MCF 10A (cell line): ENCODE results near the gene PI4KA. TPM values are rescaled to one million over a fixed set of nuclear protein-coding genes. Genes with fewer than 3 reads are reported as not detected.
A peak's percentile ranks its signal among the peaks of the same experiment; 100 is the strongest.

Experiments
- BruUV-seq: library from RNA; stranded (reverse); fragments of 400-500 nt; replicated peaks from 2 replicates; lab custom pipeline; 2021; lab: Mats Ljungman, UMichigan
- CTCF ChIA-PET: fragments of 300-600 bp; sonication (Branson Sonifier 250); formaldehyde crosslinking; extraction: SDS; loops from one replicate; lab custom pipeline; 2021; ENCODE audit warnings: antibody characterized with exemption, inconsistent platforms; lab: Yijun Ruan, JAX
- POLR2A ChIA-PET: fragments of 300-600, 350-650 bp; sonication (Branson Sonifier 250); formaldehyde crosslinking; extraction: SDS; loops from one replicate; lab custom pipeline; 2020; ENCODE audit warnings: antibody characterized with exemption, inconsistent platforms; lab: Yijun Ruan, JAX
- DNase-seq: peaks from one replicate; pipeline ENCODE4 v3.0.0-alpha.2; 2018; ENCODE audit not compliant: unreplicated experiment
- H3K27ac Mint-ChIP-seq: one replicate; pipeline ENCODE4 v1.8.0; 2022; ENCODE audit warnings: mild to moderate bottlenecking, low read depth, mixed read lengths; ENCODE audit not compliant: unreplicated experiment
- H3K27me3 Mint-ChIP-seq: one replicate; pipeline ENCODE4 v1.8.0; 2022; ENCODE audit warnings: mixed read lengths; ENCODE audit not compliant: insufficient read depth, unreplicated experiment
- H3K36me3 Mint-ChIP-seq: one replicate; pipeline ENCODE4 v1.8.0; 2022; ENCODE audit warnings: mild to moderate bottlenecking, moderate library complexity, mixed read lengths; ENCODE audit not compliant: insufficient read depth, unreplicated experiment
- H3K4me1 Mint-ChIP-seq: one replicate; pipeline ENCODE4 v1.8.0; 2022; ENCODE audit warnings: mixed read lengths; ENCODE audit not compliant: insufficient read depth, unreplicated experiment
- H3K4me3 Mint-ChIP-seq: one replicate; pipeline ENCODE4 v1.8.0; 2022; ENCODE audit warnings: mild to moderate bottlenecking, moderate library complexity, mixed read lengths; ENCODE audit not compliant: unreplicated experiment
- H3K9me3 Mint-ChIP-seq: one replicate; pipeline ENCODE4 v1.8.0; 2022; ENCODE audit warnings: mixed read lengths; ENCODE audit not compliant: unreplicated experiment
- CTCF ChIP-seq: fragments of 200-600 bp; IDR thresholded peaks from one replicate; pipeline ENCODE4 v1.8.0; 2022; ENCODE audit warnings: antibody characterized with exemption, mild to moderate bottlenecking; ENCODE audit not compliant: unreplicated experiment
- intact Hi-C: fragments of 100-400 bp; cut with micrococcal nuclease; formaldehyde crosslinking; loops from 2 replicates; pipeline ENCODE4 v1.14.1; 2022
- total RNA-seq: library from RNA; stranded (reverse); gene quantifications from 2 replicates; pipeline ENCODE4 v1.2.3, GENCODE V29; 2022

PI4KA gene
- total RNA-seq, 1 experiment from 2014 or later = 39.0 TPM

- TF ChIP-seq CTCF = peak; percentile 85
- CTCF ChIA-PET = interaction anchor here (0.5 to 2.0 kb wide), 18 partner anchors 8 to 362 kb away, joined by 3 to 11 read pairs (median 4); no protein-coding TSS in a partner anchor
- H3K36me3 Mint-ChIP-seq = peaks cover 46% of the 10 kb centered on the region
Observed at GRCh38 chr22:20741634-20742581, 116.7 kb downstream of the PI4KA start.

GRCh38 chr22:20741008-20741633 lies 117.5 kb downstream of the PI4KA start:
- no peaks in the 10 kb centered on the region for H3K27me3 Mint-ChIP-seq
- no TSS peak for BruUV-seq
- intact Hi-C loops = no loop called here
- H3K27ac Mint-ChIP-seq = no peak overlapping the region
- H3K36me3 Mint-ChIP-seq = peaks cover 40% of the 10 kb centered on the region
- H3K9me3 Mint-ChIP-seq = peaks cover 12% of the 10 kb centered on the region
- TF ChIP-seq CTCF = no peak
- POLR2A ChIA-PET = no interaction called here
- no peak overlapping the region for H3K4me3 Mint-ChIP-seq
- DNase-seq = no peak
- H3K4me1 Mint-ChIP-seq = no peaks in the 10 kb centered on the region
- CTCF ChIA-PET = interaction anchor here (0.5 to 2.0 kb wide), 10 partner anchors 8 to 282 kb away, joined by 3 to 11 read pairs (median 5); no protein-coding TSS in a partner anchor

More at GRCh38 chr22:20741634-20742581, 116.7 kb downstream of the PI4KA start:
- DNase-seq = peak; percentile 62
- intact Hi-C loops = no loop called here
- BruUV-seq = no TSS peak
- Mint-ChIP-seq H3K27me3 (no peaks in the 10 kb centered on the region), H3K9me3 (peaks cover 12% of the 10 kb centered on the region), H3K4me3 (no peak overlapping the region), H3K27ac (no peak overlapping the region), H3K4me1 (no peaks in the 10 kb centered on the region)
- POLR2A ChIA-PET = interaction anchor here (0.7 kb wide), 1 partner anchor 173 kb away, joined by 3 read pairs; no protein-coding TSS in a partner anchor

GRCh38 chr22:20740222-20740951 lies 118.2 kb downstream of the PI4KA start:
- no peak overlapping the region for H3K4me3 Mint-ChIP-seq
- peaks cover 46% of the 10 kb centered on the region for H3K36me3 Mint-ChIP-seq
- no peaks in the 10 kb centered on the region for H3K4me1 Mint-ChIP-seq
- CTCF ChIA-PET = interaction anchor here (0.5 to 1.4 kb wide), 5 partner anchors 9 to 1833 kb away, joined by 3 to 6 read pairs (median 4); no protein-coding TSS in a partner anchor
- H3K27ac Mint-ChIP-seq = no peak overlapping the region
- TF ChIP-seq CTCF = no peak
- POLR2A ChIA-PET = interaction anchor here (0.6 kb wide), 1 partner anchor 145 kb away, joined by 5 read pairs; no protein-coding TSS in a partner anchor
- intact Hi-C loops = no loop called here
- H3K9me3 Mint-ChIP-seq = peaks cover 12% of the 10 kb centered on the region
- BruUV-seq = no TSS peak
- DNase-seq = no peak
- H3K27me3 Mint-ChIP-seq = no peaks in the 10 kb centered on the region
